GM18517 (cell line): Measurements from ENCODE around the gene SEMA3F.

Source experiments
- ATAC-seq: cut with Tn5 transposase; IDR thresholded peaks from one replicate; pipeline ENCODE4 v1.9.1; 2021; ENCODE audit warnings: mild to moderate bottlenecking, moderate library complexity; ENCODE audit not compliant: unreplicated experiment

Gene SEMA3F

DNA sequence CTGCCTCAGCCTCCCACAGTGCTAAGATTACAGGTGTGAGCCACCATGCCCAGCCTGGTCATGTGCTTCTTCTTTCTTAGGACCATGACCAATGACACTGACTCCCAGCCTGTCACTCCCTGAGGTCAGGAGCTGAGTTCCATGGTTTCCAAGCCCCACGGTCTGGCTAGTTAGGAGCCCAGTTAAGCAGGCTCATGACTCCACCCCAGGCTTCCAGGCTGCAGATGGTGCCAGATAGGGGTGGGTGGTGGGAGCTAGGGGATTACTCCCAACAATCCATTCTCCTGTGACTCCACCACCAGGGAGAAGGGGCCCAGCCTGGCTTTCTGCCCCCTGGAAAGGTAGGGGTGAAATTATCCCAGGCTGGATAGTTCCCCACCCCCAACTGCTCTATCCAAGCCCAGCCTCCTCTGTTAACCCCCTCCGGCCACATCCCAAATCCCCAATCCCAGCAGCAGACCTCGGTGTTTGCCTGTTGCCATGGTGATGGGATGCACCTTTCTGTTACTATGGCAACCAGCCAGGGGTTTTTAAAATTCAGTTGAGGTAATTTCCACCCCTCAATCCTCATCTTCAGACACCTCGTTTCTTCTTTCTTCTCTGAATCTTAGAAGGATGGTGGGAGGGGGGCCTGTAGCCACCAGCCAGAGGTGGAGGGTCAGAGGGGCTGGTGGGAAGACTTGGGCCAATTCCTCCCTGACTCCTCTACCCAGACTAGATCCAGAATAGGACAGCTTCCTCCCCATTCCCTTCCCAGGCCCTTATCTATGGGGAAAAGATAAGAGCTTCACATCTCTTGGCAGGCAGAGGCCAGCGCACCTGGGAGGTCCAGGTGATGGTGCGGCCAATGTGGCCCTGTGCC lies 22.5 kb upstream of the SEMA3F start:
- no peak for ATAC-seq

DNA sequence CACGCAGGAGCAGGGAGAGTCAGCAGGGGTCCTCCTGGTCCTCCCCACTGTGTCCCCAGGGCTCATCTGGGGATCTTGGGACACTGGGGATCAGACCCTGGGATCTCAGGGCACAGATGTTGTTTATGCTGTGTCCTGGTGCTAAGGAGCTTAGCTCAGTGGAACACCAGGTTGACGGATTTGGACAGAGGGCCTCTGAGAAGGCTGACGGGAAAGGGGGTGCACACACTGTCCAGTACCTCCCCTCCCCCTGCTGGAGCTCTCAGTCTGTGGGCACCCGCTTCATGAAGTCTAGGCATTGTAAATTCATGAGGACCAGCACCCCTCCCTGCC lies 21.9 kb upstream of the SEMA3F start:
- ATAC-seq = no peak

DNA sequence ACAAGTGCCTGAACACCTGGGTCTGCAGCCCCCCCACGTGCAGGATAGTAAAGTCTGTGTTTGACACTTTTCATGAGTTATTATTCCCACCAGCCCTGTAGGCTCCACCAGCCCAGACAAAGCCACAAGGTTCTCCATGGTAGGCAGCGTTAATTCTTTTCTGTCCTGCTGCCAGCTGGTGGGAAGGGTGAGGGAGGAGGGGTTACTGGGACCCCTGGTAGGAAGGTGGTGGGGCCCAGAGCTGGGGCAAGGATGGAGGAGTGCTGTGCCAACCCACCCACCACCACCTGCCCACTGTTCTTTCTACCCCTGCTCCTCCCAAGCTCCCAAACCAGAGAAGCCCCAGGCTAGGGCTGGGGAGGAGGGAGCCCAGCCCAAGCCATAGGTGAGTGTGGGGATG lies 20.8 kb upstream of the SEMA3F start:
- no peak for ATAC-seq

- ATAC-seq = no peak
These were observed 19.2 kb upstream of the SEMA3F start for GRCh38 chr3:50135964-50136363.

DNA sequence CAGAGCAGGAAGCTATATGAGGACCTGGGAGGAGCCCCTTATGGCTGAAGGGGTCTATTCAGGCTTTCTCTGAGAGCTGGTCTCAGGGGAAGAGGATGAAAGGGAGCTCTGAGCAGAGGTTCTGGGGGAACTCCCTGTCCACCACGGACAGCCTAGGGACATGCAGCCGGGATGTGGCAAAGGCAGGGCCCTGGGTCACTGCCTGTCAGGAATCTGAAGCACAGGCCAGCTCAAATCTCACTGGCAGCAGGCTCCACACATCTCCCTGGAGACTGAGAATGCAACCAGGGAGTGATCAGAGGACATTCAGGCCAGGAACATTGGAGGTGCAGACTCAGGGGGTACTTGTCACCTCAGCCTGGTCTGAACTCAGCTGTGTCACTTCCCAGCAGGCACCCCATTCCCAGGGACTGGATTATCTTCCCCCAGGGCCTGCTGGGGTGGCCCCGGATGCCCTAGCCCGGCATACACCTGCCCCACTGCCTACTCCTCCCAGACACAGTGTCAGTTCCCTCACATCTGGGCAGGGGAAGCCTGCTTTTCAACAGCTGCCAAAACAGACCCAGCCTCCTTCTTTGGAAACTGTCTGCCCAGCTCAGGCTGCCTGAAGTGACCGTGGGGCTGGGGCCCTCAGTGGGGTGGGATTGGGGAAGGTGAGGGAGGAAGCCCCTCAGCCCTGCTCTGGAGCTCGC lies 18.3 kb upstream of the SEMA3F start:
- ATAC-seq = no peak

GRCh38 chr3:50137531-50137930 lies 17.6 kb upstream of the SEMA3F start:
- no peak for ATAC-seq

DNA sequence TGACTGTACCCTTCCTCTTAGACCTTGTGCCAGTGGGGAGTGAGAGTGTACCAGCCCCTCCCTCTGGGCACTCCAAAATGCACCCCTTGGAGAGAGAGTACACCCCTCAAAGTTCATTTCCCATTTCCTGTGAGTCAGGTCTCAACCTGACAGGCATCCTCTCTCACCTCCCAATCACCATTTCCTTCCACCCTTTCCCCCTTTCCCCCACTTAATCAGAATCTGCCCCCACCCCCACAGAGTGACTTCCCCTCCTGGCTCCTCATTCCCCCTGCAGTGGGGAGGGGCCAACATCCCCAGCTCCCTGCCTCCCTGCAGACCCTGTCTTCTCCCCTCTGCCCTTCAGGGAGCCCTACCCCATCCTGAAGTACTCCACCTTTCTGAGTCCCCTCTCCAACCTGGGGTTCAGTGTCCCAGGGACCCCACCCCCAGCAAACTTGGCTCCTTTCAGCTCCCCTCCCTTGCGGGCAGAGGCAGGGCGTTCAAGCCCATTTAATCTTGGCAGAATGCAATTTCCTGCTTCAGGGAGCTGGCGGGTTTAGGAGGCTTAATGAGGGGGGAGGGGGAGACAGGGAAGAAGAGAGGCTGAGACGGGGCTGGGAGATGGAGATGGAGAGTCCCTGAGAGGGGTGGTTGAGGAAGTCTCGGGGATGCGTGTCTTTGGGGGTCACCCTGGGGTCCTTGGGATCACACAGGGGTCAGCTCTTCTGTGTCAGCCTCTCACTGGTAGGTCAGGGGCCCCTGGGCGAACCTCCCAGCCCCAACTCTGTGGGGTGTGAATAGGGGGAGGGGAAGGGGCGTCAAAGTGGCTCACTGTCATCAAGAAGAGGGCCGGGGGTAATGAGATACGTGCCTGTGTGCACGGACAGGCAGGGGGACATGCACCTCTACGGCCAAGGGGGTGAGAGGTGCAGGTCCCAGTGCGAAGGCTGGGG lies 16.6 kb upstream of the SEMA3F start:
- ATAC-seq = no peak

DNA sequence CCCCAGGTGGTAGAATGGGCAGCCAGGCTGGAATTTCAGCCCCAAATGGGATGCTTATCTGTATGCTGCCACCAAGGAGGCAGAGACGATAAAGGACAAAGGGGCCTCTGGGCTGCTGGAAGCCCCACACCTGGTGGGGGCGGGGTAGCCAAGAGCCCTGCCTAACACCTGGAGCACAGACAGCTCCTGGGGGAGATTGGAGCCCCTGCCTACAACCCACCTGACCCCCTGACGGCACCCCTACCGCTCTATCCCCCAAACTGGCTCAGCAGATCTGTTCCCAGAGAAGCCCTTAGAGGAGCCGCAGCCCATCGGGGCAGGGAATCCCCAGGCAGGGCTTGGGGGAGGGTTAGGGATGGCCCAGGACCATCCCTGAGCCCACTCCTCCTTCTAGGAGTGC lies 15.8 kb upstream of the SEMA3F start:
- no peak for ATAC-seq

DNA sequence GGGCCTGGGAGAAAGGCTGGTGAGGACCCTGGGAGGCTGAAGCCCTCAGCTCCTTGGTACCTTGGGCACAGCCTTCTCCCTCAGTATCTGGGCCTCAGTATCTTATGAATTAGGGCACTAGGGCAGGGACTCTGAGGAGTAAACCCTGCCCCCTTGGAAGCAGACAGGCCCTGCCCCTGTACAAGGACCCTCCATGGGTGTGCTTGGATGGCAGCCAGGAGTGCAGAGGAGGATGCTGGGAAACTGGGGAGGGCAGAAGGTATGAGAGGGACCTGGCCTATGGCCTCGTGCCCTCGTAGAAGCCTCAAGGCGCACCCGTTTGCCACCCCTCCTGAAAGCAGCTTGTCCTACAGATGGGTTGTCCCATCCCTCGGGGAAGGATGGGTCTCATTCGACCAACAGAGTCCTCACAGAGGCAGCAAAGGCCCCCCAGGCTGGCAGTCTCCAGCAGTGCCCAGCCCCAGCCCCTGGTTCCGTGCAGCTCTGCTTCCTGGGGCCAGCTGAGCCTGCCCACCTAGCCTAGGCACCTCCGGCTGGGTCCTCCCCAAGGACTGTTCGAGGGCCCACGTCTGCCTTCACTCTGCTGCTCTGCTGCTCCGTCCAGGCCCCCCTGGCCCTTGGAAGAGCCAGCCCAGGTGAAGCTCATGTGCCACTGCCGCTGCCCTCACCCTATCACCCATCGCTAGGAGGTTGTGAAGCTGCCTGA lies 15.3 kb upstream of the SEMA3F start:
- no peak for ATAC-seq

DNA sequence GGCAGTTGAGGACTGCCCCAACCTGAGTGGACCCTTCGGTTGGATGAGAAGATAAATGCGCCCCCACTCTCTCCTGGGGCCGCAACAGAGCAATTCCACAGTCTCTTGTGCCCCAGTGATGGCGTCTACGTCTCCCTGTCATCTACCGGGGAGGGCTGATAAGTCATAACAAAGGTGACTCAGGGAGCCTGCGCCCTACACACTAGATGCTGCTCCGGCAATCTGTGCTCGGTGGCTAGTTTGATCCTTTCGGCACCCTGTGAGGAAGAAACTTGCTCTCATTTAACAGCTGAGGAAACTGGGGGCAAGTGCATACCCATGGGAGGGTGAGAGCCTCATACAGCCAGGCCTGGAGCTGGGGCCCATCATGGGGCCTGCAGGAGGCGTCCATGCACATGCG lies 14.1 kb upstream of the SEMA3F start:
- ATAC-seq = no peak

DNA sequence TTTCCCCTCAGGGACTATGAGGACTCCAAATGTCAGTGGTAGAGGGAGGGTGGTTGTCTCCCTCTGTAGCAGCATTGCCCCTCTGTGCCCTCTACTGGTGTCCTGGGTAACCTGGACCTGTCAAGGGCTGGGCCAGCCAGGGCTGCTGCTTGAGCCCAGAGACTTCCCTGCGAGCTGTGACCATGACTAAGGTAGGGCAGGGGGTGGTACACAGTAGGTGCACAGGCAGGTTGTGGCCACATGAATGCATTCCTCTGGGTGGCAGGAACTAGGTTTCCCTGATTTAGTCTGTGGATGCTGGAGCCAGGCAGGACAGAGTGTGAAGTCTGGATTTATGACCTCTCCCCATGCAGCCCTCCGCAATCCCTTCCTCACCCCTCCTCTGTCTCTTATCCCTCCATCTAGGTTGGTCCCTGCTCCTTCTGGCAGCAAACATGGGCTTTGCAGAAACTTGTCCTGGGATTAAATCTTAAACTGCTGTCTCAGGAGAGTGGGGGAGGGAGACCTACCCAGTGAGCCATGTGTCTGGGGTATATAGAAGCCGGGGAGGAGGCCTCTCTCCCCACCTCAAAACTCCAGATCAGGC lies 8.7 kb upstream of the SEMA3F start:
- ATAC-seq = no peak

DNA sequence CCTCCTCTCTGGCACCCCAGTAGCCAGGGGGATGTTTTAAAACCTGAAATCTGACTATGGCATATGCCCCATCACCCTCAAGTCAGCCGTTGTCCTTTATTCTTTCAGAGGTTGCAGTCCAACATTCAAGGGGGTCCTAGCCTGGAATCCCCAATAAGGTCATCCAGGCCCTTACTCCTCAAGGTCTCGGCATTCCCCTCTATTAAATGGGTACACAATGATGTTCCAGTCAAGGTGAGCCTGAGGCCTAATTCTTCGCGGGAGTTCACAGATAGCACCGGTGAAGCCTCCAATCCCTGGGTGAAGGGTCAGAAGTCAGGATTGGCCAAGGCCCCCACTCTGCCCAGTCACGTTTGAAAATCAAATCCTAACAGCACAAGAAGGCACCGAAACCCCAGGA lies 8.1 kb upstream of the SEMA3F start:
- ATAC-seq = no peak

DNA sequence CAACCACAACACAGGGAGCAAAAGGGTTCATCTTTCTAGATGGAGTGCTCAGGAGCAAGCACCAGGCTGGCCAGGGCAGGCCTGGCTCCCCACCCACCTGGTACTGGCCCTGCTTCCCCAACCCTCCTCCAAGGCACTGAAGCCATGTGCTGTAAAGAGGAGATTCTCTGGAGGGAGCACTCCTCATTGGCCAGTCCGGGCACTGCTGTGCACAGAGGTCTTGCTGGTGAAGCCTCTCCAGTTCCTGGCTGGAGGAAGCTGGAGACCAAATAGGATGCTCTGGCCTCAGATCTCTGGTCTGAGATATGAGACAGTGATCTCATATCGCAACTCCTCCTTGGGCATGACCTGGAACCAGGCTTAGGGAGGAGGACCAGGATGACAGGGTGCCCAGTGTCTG lies 7.7 kb upstream of the SEMA3F start:
- ATAC-seq = no peak

- ATAC-seq = no peak
These were observed 7.3 kb upstream of the SEMA3F start for GRCh38 chr3:50147861-50148260.

DNA sequence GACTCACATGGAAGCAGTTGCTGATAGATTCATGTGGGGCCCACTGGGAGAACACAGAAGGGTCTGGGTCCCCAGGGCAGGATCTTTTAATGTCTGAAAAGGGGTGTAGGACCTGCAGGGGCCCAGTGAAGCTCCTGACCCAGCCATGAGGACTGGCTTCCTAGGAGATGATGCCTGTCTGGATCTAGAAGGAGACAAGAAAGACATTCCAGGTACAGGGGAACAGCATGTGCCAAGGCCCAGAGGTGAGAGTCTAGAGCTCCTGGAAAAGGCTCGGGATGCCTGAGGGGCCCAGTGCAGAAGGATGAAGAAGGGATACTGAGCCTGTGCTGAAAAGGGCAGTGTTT lies 4.7 kb upstream of the SEMA3F start:
- ATAC-seq = no peak

DNA sequence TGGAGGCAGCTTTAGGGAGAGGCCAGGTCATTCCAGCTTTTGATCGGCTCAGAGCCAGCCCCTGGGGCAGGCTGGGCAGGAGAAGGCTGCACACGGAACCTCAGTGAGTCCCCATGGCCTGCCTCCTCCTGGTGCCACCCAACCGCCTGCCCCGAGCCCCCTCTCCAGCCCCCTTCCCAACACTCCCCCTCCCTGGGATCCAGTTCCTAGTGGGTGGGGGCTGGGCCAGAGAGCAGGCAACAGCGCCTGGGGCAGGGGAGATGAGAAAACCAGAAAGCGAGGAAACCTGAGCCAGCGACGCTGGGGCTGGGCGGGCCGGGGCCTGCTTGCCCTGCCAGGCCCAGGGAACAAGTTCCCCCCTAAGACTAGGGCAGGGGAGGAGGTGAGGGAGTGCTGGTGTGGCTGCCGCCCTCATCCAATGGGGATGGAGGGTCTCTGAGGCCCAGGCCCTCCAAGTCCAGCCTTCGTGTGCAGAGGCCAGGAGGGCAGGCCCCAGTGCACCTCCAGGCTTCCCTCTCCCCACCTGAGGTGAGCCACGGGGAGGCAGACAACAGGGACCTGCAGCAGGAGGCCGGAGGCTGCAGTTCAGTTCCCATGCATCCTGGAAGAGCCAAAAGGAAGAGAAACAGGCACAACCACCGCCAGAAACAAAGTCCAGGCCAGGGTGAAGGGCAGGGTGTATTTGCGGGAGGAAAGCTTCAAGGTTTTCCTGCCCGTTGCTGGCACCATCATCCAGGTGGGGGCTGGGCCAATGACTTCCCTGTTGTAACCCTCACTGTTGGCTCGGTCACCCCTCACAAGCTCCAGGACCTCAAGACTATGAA lies 4.0 kb upstream of the SEMA3F start:
- no peak for ATAC-seq

DNA sequence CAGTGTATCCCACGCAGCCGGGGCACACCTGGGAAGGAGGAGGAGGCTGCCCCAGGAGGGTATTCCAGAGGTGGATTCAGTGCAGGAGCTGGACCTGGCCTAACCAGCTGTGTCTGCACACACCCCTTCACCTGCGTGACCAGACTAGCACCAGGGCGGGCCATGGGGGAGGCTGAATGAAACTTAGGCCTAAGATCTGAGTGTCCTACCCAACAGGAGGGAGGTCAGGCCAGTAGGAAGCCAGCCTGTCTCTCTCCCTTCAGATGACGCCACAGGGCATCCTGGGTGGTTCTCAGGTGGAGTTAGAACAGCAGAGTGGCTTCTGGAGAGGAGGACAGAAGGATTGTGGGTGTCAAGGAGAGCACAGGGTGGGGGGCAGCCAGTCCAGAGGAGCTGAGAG lies 3.4 kb upstream of the SEMA3F start:
- no peak for ATAC-seq

DNA sequence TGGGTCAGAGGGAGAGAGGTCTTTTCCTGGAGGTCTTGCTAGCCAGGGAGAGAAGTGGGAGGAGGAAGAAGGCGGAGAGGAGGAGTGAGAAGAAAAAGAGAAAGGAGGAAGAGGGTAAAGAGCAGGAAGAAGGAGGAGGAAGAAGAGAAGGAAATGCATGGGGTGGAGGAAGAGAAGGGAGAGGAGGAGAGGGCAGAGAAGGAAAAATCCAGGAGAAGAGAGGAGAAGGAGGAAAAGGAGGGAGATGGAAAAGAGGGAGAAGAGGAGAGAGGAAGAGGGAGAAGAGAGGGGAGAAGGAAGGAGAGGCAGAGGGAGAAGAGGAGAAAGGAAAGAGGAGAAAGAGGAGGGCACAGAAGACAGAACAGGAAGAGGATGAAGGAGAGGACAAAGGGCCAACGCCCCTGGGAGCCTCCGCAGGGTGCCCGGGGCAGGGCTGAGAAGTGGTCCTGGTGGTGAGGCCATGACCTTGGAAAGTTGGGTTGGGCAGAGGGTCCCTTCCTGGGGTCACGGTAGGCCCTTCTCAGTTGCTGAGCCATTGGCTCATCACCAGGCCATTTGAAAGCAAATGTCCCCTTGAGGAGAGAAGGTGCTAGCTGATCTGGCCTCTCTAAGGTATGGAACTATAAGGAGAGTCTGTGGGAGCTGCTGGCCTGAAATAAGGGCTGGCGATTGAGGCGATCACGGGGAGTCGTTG lies 1.2 kb upstream of the SEMA3F start:
- no peak for ATAC-seq

DNA sequence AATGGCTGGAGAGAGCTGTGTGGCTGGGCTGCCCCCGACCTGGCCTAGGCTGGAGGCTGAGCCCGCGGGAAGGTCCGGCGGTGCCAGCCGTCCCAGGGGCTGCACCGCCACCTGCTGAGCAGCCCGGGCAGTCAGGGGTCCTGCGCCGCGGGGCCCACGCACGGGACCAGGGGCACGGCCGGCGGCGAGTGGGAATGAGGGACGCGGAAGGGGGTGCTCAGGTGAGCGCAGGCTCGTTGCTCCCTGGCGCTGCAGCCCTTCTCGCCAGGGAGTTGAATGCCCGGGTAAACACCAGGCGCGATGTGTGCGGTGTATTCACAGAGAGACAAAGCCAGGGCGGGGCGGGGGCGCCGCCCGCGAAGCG lies 666 bp upstream of the SEMA3F start:
- no peak for ATAC-seq
